GM21423 (cell line): ENCODE data around the gene OR1J1.

Experiments used
- ATAC-seq: cut with Tn5 transposase; IDR thresholded peaks from one replicate; pipeline ENCODE4 v1.9.1; 2021; ENCODE audit warnings: mild to moderate bottlenecking, moderate library complexity; ENCODE audit not compliant: unreplicated experiment

Gene OR1J1, protein sequence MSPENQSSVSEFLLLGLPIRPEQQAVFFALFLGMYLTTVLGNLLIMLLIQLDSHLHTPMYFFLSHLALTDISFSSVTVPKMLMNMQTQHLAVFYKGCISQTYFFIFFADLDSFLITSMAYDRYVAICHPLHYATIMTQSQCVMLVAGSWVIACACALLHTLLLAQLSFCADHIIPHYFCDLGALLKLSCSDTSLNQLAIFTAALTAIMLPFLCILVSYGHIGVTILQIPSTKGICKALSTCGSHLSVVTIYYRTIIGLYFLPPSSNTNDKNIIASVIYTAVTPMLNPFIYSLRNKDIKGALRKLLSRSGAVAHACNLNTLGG

DNA sequence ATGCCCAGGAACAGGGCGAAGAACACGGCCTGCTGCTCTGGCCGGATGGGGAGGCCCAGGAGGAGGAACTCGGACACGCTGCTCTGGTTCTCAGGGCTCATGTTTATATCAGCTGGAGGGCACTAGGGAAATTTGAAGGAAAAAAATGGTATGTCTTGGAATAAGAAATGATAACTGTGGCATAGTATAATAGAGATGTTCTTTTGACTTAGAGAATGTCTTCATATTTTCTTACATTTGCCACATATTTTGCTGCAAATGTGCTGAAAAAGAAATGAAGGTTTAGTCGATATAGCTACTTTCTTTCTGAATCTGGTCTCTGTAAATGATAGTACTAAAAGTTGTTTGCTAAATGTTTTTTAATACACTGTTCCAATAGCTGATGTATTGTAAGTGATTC is at the start of gene OR1J1:
Gene OR1J1, minus strand, starts transcription at position 101 of the 400 bp plus-strand sequence. Its CDS starts 0 bp downstream, at position 101.
- no peak for ATAC-seq

- no peak for ATAC-seq
Measured at GRCh38 chr9:122527193-122527592, 49.5 kb upstream of the OR1J1 start, which contains the start of gene OR1N1. Gene OR1N1 (minus strand): TSS chr9:122527293. CDS start chr9:122527293, 0 bp downstream.

DNA sequence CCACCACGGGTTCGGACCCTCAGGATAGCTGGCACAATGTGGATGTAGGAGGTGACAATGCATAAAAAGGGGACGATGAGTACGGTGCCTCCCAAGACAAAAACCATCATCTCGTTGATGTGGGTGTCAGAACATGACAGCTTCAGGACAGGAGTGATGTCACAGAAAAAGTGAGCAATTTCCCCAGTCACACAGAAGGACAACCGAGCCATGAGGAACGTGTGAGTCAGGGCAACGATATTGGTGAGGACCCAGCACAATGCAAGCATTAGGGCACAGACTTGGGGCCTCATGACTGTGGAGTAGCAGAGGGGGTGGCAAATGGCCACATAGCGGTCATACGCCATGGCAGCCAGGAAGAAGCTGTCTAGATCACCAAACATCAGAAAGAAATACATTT is 48.9 kb upstream of the OR1J1 start:
- no peak for ATAC-seq

DNA sequence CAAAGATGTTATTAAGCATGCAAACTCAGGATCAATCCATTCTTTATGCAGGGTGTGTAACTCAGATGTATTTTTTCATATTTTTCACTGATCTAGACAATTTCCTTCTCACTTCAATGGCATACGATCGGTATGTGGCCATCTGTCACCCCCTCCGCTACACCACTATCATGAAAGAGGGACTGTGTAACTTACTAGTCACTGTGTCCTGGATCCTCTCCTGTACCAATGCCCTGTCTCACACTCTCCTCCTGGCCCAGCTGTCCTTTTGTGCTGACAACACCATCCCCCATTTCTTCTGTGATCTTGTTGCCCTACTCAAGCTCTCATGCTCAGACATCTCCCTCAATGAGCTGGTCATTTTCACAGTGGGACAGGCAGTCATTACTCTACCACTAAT is 41.6 kb upstream of the OR1J1 start:
- ATAC-seq = no peak

DNA sequence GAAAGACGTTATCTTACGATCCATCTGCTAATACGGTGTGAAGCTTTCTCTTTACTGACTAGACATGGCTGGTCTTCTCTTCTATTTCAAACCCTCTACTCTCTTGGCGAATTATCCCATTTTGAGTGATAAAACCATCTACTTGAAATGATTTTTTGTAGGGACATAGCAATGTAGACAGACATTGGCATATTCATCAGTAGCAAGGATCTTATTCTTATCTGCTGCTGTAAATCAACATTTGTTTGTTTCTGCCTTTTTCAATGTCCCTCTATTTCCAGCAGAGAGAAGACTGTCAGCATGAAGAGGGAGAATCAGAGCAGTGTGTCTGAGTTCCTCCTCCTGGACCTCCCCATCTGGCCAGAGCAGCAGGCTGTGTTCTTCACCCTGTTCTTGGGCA is 41.1 kb upstream of the OR1J1 start, which contains the start of gene OR1J4:
Gene OR1J4, plus strand, starts transcription at position 301 of the 400 bp plus-strand sequence. Its CDS starts 0 bp downstream, at position 301.
- no peak for ATAC-seq

DNA sequence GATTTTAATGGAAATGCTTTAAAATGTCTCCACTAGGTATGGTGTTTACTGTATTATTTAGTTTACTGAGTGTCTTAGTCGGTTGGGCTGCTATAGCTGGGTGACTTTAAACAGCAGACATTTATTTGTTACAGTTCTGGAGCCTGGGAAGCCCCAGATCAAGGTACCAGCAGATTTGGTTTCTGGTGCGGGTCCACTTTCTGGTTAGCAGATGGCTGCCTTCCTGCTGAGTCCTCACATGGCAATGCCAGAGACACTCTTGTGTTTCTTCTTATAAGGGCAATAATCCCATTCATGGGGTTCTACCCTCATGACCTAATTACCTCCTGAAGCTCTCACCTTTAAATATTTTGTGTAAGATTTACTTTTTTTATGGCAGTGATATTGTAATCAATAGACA is 40.5 kb upstream of the OR1J1 start:
- ATAC-seq = no peak

GRCh38 chr9:122510502-122510901 is 32.8 kb upstream of the OR1J1 start, which contains the start of gene OR1J2:
Gene OR1J2 (plus strand): TSS chr9:122510802. CDS start chr9:122510802, 0 bp downstream.
- ATAC-seq = no peak

- no peak for ATAC-seq
Measured at GRCh38 chr9:122506964-122507363, 29.2 kb upstream of the OR1J1 start.

DNA sequence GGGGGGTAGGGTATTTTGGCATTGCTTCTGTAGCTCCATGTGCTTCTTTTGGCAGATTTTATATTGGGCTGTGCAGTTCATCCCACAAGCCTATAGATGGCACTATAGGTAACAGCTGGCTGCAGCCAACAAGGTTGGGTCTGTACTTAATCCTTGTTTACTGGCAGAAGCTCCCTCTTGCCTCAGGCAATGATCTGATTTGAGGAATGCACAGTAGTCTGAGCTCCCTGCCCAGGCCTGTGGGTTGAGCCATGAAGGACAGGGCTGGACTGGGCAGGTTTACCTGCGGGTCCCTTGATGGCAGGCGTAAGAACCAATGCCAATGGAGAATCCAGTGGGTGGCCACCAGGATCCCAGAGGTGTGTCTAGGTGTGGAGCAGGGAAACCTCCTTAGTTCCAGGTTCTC is 21.2 kb upstream of the OR1J1 start:
- no peak for ATAC-seq

DNA sequence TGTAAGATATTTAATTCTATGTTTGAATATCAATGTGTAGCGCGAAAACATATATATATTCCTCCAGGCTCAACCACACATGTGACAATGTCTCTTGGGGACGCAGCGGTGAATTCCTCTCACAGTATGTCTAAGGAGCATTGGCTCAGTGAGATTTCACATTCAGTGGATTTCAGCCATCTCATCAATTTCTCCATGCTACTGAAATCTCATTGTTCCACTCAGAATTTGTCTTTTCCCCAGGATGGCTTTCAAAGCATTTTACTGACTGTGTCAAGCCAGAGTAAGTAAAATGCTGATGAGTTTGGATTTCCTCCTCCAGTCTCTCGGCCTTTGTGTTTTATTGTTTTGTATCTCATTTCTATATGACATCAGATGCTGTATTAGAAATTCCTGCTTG is 1.3 kb upstream of the OR1J1 start:
- no peak for ATAC-seq

DNA sequence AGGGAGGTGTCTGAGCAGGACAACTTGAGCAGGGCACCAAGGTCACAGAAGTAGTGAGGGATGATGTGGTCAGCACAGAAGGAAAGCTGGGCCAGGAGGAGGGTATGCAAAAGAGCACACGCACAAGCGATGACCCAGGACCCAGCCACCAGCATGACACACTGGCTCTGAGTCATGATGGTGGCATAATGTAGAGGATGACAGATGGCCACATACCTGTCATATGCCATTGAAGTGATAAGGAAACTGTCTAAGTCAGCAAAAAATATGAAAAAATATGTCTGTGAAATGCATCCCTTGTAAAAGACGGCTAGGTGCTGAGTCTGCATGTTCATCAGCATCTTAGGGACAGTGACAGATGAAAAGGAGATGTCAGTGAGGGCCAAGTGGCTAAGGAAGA is 380 bp downstream of the OR1J1 start:
- ATAC-seq = no peak

DNA sequence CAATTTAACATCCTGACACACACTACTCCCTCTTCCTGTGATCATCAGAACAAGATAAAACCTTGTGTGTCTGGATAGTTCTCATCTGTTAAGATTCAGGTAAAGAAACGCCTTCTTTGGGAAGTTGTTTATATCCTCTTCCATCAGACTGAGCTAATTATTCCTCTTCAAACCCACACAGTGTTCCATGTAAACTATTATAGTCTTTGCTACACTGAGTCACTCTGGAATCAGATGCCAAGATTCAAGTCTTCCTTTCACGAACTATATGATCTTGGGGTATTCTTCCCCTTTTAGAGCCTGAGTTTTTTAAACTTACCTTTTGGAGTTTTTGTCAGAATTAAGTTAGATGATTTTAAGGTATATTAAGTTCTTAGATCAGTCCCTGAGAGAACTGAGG is 2.0 kb downstream of the OR1J1 start:
- no peak for ATAC-seq

GRCh38 chr9:122474561-122474960 is 3.2 kb downstream of the OR1J1 start:
- no peak for ATAC-seq

DNA sequence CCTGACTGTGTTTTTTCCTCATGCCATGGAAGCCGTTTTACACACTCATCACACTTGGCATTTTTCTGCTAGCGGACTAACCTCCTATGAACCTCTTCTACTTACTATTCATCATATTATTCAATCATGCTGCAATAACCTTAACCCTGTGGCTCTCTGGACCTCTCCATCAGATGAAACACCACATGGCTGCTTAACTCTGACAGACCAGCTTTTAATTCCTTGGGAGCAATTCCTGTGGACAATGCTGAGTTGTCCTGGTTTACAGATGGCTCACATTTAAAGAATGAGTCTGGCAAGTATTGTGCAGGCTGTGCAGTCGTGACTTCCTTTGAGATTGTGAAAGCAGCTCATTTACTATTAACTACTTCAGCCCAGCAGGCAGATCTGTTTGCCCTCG is 9.0 kb downstream of the OR1J1 start:
- no peak for ATAC-seq

- ATAC-seq = no peak
Measured at GRCh38 chr9:122466456-122466855, 11.3 kb downstream of the OR1J1 start.

DNA sequence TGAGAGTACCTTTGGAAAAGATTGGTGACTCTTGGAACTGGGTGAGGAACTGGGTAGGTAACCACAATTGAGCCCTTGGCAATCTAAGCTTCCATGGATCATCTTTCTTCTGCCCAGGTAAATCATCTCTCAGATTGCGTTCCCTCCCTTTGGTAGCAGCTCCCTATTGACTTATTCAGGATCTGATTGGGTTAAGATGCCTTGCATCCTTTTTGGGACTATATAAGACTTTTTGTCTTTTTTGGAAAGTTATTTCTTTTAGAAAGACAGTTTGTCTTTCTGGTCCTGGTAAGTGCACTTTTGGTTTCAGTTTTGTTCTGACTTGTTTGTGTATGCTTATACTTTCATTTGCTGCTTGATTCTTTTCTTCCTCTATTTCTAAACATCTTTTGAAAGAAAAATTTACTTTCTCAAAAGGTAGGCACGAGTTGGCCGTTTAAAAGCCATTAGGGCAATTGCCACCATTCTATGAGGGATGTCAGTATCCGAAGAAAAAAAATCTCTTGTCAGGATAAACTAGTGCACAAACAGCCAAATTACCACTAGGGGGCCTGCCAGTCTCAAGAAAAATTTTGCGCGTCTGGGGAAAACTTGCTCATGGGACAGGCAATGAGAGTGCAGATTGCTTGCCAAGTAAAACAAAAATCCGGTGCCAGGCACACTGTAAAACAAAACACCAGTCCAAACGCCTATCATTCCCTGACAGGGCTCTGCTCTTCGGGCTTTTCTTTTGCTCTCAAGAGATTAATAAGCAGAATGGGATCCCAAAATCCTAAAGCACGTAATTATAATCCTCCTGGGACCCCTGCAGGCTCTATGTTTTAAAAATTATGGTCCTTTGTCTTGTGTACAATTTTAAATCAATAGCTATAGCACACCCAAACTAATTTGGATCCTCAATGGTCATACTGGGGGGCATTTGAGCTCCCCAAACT is 12.8 kb downstream of the OR1J1 start:
- peak; percentile 77 for ATAC-seq

GRCh38 chr9:122463828-122464632 is 13.7 kb downstream of the OR1J1 start:
- peak; percentile 39 for ATAC-seq

DNA sequence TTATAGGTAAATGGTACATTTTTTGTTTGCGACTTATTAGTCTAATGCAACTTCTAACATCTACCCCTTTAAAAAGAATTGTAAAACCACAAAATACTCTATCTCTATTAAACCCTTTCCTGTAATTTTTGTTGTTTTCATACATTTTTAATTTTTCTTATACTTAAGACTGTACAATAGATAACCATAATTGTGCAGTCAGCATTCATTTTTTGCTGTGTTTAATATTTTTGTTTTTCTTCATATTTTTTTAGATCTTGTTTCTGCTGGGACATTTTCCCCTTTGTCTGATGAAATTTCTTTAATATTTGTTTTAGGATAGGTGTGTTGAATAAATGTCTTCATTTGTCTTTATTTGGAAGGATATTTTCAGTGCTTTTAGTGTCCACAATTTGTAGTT is 19.9 kb downstream of the OR1J1 start:
- no peak for ATAC-seq

DNA sequence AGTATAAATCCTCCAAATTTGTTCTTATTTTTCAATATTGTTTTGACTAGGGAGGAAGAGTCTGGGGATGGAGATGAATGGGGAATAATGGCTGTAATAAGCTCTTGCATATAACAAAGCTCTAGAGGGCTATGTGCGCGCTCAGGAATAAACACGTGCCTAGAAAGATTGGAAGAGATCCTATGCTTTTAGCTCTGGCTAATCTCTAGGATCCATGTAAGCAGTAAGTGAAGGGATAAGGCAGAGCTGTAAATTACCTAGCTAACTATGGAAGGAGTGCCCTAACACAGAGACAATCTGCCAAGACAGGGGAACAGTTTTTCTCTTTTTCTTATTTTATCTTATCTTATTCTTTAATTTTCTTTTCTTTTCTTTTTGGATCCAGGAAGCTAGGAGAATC is 21.6 kb downstream of the OR1J1 start:
- ATAC-seq = no peak

DNA sequence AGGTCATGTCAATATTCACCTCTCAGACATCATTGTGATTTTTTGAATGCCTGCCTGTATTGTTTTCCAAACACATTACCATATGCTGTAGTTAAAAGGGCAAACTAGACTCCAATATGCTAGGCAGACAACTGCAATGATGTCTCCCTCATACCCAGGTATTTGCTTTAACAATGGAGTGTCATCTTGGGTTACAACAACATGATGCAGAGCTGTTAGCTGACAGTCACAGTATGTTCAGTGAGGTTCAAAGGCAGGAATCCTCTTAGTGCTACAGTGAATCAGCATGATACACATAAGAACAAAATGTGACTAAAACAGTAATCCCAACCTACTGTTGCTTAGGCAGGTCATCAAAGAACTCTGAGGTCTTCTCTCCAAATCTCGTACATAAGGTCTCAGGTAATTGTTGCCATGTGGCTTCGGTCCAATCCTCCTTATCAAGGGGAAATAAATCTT is 24.0 kb downstream of the OR1J1 start:
- ATAC-seq = no peak
